Measurements from ENCODE around the gene POMC. TPM values are rescaled to one million over a fixed set of nuclear protein-coding genes. Genes with fewer than 3 reads are reported as not detected.

POMC gene
- total RNA-seq, 4 donors from 2014 or later, result not detected

DNA sequence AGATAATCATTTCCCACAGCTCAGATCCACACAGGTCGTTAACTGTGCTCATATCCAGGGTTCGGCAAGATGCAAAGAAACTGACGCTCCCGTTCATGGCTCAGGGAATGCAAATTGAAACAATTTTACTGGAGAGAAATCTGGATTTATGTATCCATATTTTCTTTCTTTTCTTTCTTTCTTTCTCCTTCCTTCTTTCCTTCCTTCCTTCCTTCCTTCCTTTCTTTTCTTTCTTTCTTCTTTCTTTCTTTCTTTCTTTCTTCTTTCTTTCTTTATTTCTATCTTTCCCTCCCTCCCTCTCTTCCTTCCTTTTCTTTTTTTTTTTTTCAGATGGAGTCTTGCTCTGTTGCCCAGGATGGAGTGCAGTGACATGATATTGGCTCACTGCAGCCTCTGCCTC, 20.0 kb upstream of the POMC start:
- H3K4me3 ChIP-seq, result no peak overlapping the region
- no peaks in the 10 kb centered on the region for H3K4me1 ChIP-seq
- TF ChIP-seq POLR2A (IDR thresholded peaks at IDR 0.05), result no peak
- TF ChIP-seq, protein P1, sequence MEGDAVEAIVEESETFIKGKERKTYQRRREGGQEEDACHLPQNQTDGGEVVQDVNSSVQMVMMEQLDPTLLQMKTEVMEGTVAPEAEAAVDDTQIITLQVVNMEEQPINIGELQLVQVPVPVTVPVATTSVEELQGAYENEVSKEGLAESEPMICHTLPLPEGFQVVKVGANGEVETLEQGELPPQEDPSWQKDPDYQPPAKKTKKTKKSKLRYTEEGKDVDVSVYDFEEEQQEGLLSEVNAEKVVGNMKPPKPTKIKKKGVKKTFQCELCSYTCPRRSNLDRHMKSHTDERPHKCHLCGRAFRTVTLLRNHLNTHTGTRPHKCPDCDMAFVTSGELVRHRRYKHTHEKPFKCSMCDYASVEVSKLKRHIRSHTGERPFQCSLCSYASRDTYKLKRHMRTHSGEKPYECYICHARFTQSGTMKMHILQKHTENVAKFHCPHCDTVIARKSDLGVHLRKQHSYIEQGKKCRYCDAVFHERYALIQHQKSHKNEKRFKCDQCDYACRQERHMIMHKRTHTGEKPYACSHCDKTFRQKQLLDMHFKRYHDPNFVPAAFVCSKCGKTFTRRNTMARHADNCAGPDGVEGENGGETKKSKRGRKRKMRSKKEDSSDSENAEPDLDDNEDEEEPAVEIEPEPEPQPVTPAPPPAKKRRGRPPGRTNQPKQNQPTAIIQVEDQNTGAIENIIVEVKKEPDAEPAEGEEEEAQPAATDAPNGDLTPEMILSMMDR (IDR thresholded peaks at IDR 0.05), result no peak
- no peak for DNase-seq
- H3K9me3 ChIP-seq, result no peaks in the 10 kb centered on the region
- no peak overlapping the region for H3K27ac ChIP-seq
- no peaks in the 10 kb centered on the region for H3K36me3 ChIP-seq
- H3K27me3 ChIP-seq, result no peaks in the 10 kb centered on the region

DNA sequence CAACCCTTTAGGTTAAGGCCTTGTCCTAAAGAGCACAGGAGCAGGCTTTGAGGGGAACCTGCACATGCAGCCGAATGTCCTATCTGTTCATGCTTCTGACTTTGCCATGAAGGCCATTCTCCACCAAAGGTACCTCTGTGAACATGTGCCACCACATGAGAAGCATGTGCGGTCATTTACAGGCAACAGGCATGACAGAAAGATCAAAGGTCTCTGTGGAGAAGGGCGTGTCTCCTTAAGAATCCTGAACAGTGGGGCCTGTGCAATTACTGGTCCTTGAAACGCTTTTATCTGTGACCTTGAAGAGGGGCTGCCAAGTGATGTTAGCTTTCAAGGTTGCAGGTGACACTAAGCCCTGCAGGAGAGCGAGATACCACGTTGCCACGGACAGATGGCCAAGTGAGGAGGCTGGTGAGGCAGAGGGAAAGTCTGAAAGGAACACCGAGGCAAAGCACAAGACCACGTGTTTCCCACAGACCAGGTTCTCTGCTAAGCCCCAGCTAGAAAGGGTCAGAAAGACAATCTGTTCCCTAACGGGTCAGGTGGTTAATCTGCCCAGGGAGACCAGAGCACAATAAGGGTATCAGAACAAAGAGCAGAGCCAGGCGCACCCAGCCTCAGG, 19.5 kb upstream of the POMC start:
- Histone ChIP-seq H3K4me3 (no peak overlapping the region), H3K4me1 (no peaks in the 10 kb centered on the region), H3K36me3 (no peaks in the 10 kb centered on the region), H3K27ac (no peak overlapping the region), H3K27me3 (no peaks in the 10 kb centered on the region), H3K9me3 (no peaks in the 10 kb centered on the region)
- TF ChIP-seq, protein P1 (IDR thresholded peaks at IDR 0.05), result no peak
- TF ChIP-seq POLR2A (IDR thresholded peaks at IDR 0.05), result no peak
- peak in 1 of 3 donors; percentile 55 for DNase-seq

DNA sequence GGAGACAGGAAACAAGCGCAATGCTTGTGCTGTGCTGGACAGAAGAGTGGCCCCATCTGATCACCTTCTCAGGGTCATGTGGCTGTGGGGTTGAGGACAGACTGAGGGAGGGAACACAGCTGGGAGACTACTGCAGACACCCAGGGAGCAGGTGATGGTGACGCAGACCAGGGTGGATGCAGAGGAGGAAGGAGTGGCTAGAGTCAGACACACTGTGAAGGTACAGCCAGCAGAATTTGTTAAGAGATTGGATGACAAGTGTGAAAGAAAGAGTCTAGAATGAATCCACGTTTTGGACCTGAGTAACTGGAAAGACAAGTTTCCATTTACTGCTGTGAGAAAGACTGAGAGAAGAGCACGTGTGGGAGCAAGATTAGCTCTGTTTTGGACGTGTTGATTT, 15.9 kb upstream of the POMC start:
- TF ChIP-seq POLR2A (IDR thresholded peaks at IDR 0.05), result no peak
- TF ChIP-seq, protein P1 (IDR thresholded peaks at IDR 0.05), result no peak
- H3K36me3 ChIP-seq, result no peaks in the 10 kb centered on the region
- no peak overlapping the region for H3K27ac ChIP-seq
- no peaks in the 10 kb centered on the region for H3K27me3 ChIP-seq
- H3K4me3 ChIP-seq, result no peak overlapping the region
- no peaks in the 10 kb centered on the region for H3K4me1 ChIP-seq
- peaks cover 0 to 4% (median 0%) of the 10 kb centered on the region in 4 donors for H3K9me3 ChIP-seq
- DNase-seq, result no peak

DNA sequence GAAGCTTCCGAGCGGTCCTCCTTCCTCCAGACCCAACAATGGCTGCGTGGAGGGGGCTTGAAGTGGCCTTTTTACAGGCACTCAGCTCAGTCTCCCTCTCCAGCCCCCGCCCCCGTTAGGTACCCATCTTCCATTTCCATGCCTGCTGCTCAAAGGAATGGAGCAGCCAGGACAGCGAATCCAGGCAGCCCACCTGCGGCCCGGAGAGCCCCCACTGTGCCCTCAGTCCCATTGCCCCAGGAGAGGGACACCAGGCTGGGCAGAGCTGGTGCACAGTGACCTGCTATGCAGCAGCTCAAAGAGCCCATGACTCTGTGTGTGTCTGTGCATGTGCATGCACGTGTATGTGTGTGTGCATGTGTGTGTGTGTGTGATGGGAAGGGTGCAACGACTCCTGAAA, 10.6 kb upstream of the POMC start:
- Histone ChIP-seq H3K36me3 (no peaks in the 10 kb centered on the region), H3K27me3 (no peaks in the 10 kb centered on the region), H3K4me3 (no peak overlapping the region), H3K4me1 (no peaks in the 10 kb centered on the region), H3K9me3 (peaks cover 0 to 4% (median 0%) of the 10 kb centered on the region in 4 donors), H3K27ac (no peak overlapping the region)
- DNase-seq, result no peak
- TF ChIP-seq POLR2A (IDR thresholded peaks at IDR 0.05), result no peak
- TF ChIP-seq, protein P1 (IDR thresholded peaks at IDR 0.05), result no peak

DNA sequence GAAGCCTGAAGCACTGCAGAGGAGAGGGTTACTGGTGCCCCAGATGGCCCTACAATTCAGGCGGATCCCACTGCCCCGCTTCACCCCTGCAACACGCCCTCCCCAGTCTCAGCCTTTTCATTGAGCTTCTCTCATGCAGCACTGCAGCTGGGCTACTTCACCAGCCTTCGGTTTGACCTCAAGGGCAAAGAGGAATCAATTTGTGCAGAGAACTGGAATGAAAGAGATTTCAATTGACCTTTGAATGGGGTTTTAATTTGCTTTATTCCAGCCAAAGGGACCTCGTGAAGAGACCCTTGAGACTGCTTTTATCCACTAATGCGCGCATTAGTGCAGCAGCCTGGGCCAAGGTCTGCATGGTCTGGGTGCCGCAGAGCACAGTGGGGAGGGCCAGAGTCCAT, 8.8 kb upstream of the POMC start:
- Histone ChIP-seq H3K4me3 (no peak overlapping the region), H3K27ac (no peak overlapping the region), H3K36me3 (no peaks in the 10 kb centered on the region), H3K4me1 (no peaks in the 10 kb centered on the region), H3K9me3 (peaks cover 0 to 4% (median 0%) of the 10 kb centered on the region in 4 donors), H3K27me3 (no peaks in the 10 kb centered on the region)
- TF ChIP-seq, protein P1 (IDR thresholded peaks at IDR 0.05), result no peak
- TF ChIP-seq POLR2A (IDR thresholded peaks at IDR 0.05), result no peak
- DNase-seq, result no peak
